ENCODE data around the gene KCNK3.

The KCNK3 gene

GRCh38 chr2:26752656-26753055 is 60.1 kb downstream of the KCNK3 start:
- DNase-seq (ENCODE audit: low read depth) = no peak
- no peak for TF ChIP-seq CTCF (IDR thresholded peaks at IDR 0.05; ENCODE audit: control insufficient read depth, extremely low read depth, insufficient read depth)

DNA sequence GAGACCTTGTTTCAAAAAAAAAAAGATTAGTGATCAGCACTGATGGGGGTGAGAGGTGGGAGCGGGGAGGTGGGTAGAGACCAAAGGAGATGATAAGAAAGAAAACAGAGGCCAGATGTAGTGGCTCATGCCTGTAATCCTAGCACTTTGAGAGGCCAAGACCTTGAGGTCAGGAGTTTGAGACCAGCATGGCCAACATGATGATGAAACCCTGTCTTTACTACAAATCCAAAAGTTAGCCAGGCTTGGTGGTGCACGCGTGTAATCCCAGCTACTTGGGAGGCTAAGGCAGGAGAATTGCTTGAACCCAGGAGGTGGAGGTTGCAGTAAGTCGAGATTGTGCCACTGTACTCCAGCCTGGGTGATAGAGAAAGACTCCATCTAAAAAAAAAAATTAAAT is 62.0 kb downstream of the KCNK3 start:
- TF ChIP-seq CTCF (IDR thresholded peaks at IDR 0.05; ENCODE audit: control insufficient read depth, extremely low read depth, insufficient read depth) = no peak
- H3K4me3 ChIP-seq (ENCODE audit: low read depth, low read length) = no peak overlapping the region
- DNase-seq (ENCODE audit: low read depth) = no peak

More at GRCh38 chr2:26752656-26753055, 60.1 kb downstream of the KCNK3 start:
- H3K4me3 ChIP-seq (ENCODE audit: low read depth, low read length) = no peak overlapping the region

DNA sequence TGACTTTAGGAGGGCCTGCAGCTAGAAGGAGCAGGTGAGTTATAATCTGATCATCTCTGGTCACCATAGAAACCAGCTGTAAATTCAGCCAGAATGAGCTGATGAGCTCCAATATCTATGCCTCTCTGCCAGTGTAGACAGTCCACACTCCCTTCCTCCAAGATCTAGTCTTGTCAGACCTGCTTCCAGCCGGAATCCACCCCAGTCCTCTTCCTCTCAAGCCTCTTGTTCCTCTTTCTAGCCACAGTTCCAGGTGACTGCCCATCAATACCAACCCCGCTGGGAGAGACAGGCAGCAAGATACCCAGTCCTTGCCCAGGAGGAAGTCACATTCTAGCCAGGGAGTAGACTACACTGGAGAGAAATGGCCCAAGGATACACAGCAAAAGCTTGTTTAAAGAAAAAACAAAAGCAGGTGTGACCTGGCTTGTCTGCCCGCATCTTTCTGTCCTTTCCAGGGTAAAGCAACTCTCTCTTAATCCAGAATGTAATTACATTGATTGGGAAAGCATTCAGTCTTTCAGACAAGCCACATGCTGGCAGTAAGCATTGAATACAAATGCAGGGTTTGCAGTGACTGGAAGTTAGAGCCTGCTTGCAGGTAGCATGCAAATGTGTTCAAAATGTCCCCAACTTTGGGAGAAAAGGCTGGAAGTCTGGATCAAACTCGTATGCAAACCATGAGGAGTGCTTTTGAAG is 62.6 kb downstream of the KCNK3 start:
- H3K4me3 ChIP-seq (ENCODE audit: low read depth, low read length) = no peak overlapping the region
- no peak for TF ChIP-seq CTCF (IDR thresholded peaks at IDR 0.05; ENCODE audit: control insufficient read depth, extremely low read depth, insufficient read depth)
- DNase-seq (ENCODE audit: low read depth) = no peak

DNA sequence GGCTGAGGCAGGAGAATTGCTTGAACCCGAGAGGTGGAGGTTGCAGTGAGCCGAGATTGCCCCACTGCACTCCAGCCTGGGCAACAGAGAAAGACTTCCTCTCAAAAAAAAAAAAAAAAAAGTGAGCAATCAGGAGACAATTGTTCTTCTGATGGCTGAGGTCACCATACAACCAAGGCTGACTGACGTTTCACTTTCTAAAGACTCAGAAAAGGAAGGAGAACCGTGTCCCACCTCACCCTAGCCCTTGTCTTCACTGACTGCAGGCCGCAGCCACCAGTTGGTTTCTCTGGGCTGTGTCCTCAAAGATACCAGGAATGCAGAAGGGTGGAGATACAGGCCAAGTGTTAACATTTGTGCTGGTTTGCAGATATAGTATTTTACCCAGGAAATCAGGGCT is 63.8 kb downstream of the KCNK3 start:
- no peak for DNase-seq (ENCODE audit: low read depth)
- H3K4me3 ChIP-seq (ENCODE audit: low read depth, low read length) = no peak overlapping the region
- TF ChIP-seq CTCF (IDR thresholded peaks at IDR 0.05; ENCODE audit: control insufficient read depth, extremely low read depth, insufficient read depth) = no peak

DNA sequence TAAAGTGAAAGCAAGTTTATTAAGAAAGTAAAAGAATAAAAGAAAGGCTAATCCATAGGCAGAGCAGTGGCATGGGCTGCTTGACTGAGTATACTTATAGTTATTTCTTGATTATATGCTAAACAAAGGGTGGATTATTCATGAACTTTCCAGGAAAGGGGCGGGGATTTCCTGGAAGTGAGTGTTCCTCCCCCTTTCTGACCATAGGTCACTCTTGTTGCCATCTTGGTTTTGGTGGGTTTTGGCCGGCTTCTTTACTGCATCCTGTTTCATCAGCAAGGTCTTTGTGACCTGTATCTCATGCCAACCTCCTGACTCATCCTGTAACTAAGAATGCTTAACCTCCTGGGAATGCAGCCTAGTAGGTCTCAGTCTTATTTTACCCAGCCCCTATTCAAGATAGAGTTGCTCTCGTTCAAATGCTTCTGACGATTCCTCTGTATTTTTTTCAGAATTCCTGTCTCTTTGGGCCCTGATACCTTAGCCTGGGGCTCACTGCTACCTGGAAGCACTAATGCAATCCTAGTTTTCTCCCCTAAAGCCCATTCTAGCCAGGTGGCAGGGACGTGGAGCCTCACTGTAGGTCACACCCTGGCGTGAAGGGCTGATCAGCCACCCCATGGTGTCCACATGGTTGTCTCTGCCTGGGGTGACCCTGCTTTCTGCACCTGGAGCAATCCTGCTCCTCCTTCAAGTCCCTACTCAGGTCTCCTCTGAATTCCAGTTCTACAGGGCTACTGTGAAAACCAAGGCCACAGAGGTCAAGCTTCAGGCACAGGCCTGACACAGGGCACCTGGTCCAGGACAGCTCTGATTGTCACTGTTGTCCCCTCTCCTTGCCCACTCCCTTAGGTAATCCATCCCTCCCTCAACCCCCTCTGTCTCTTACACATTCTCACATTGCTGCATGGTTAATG is 65.6 kb downstream of the KCNK3 start:
- H3K4me3 ChIP-seq (ENCODE audit: low read depth, low read length) = no peak overlapping the region
- DNase-seq (ENCODE audit: low read depth) = peak; percentile 42
- no peak for TF ChIP-seq CTCF (IDR thresholded peaks at IDR 0.05; ENCODE audit: control insufficient read depth, extremely low read depth, insufficient read depth)

- no peak overlapping the region for H3K4me3 ChIP-seq (ENCODE audit: low read depth, low read length)
- DNase-seq (ENCODE audit: low read depth) = no peak
- no peak for TF ChIP-seq CTCF (IDR thresholded peaks at IDR 0.05; ENCODE audit: control insufficient read depth, extremely low read depth, insufficient read depth)
Measured at GRCh38 chr2:26758790-26759321, 66.3 kb downstream of the KCNK3 start.
